G401.6 (cell line): ENCODE data around the gene CEACAM3.

Source experiments
- FAIRE-seq: peaks from 2 replicates; lab custom pipeline; 2012; peaks lifted over from hg19 to GRCh38; lab: Jason Lieb, UNC

CEACAM3 gene

DNA sequence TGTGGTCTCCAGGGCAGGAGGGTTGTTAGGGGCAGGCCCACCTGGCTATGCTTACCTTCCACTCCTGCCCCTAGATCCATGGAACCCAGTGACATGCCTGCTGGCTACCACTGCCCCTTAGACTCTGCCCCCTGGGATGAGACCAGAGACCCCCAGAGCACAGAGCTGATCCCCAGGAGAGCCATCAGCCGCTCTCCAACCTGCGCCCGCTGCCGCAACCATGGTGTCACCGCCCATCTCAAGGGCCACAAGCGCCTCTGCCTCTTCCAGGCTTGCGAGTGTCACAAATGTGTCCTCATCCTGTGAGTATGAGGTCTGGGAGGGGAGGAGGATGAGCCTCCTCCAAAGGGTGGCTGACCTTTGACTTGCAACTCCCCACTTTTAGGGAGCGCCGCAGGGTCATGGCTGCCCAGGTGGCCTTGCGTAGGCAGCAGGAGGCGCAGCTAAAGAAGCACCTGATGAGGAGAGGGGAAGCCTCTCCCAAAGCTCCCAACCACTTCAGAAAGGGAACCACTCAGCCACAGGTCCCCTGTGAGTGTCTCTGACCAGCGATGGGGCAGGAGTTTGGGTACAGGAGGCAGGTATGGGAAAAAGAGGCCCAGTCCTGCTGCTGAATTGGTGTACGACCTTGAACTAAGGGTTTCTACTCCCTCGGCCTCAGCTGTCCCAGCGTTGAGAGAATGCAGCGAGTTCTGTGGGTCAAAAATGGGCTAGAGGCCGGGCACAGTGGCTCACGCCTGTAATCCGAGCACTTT is 51.1 kb downstream of the CEACAM3 start:
- FAIRE-seq: no peak

DNA sequence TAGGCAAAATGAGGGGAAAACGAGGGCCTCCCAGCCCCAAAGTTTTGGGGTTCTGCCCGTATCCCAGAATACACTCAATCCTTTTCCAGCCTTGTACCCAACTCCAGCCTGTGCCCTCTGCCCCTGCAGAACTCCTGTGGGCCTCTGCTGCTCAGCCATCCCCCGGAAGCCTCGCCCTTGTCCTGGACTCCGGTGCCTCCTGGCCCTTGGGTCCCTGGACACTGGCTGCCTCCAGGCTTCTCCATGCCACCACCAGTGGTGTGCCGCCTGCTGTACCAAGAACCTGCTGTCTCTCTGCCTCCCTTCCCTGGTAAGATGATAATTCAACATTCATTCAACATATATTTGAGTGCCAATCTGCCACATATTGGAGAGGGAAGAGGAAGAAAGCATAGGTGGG is 52.3 kb downstream of the CEACAM3 start:
- FAIRE-seq: no peak

DNA sequence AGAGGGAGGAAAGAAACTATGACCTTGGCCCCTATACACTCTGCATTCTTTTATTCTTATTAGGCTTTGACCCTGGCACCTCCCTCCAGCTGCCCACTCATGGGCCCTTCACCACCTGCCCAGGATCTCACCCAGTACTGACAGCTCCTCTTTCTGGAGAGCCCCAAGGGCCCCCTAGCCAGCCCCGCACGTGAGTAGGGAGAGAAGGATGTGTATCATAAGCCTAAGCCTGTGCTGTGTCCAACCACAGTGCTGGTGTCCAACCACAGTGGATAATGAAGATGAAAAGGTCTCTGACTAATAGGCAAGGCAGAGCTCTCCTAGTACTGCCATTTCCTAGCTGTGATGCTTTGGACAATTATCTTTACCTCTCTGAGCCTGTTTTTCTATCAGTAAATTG is 52.7 kb downstream of the CEACAM3 start:
- no peak for FAIRE-seq

DNA sequence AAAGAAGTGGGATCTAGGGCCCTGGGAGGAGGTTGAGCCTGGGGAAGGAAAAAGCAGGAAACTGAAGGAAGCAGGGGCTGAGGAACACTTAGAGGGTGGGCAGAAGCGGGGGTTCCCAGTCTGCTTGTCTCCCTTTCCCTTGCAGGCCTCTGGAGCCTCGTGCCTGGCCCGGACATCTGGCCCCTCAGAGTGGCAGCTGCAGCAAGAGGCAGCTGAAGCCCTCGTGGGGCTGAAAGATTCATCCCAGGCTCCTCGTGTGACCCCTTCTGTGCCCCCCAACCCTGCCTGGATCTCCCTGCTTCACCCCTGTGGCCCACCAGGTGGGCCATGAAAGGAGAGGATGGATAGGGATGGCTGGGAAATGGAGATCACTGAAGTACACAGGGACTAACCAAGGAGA is 54.0 kb downstream of the CEACAM3 start:
- no peak for FAIRE-seq

DNA sequence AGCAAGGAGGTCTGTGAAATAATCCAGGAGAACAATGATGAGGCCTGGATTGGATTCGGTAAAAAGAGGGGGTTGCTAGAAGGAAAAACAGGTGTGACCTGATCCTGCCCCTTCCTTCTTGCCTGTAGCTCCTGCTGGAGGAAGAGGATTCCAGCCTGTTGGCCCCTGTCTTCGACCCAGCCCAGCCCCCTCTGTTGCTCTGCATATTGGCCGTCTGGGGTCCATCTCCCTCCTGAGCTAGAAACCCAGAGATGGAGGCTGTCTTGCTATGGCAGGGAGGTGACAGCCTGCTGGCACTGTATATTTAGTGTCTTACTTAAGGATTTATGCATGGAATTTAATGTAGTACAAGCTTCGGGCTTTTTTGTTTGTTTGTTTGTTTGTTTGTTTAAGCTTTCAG is 55.1 kb downstream of the CEACAM3 start:
- FAIRE-seq: no peak

DNA sequence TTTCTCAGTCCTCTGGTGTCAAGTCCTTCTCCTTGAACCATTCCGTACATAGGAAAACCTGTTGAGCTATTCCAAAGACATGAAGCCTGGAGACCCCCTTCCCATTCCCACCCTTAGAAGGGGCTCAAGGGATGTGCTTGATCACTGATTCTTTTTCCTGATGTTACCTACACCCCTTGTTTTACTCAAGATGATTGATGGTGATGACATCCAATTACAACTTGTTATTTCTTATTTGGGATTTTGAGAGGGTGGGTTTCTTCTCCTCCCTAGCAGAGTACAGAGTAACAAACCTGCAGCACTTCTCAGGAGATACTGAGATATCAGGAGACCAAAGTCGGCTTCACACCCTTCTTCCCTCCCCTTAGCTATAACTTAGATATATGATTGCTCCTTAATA is 57.0 kb downstream of the CEACAM3 start:
- FAIRE-seq: no peak

DNA sequence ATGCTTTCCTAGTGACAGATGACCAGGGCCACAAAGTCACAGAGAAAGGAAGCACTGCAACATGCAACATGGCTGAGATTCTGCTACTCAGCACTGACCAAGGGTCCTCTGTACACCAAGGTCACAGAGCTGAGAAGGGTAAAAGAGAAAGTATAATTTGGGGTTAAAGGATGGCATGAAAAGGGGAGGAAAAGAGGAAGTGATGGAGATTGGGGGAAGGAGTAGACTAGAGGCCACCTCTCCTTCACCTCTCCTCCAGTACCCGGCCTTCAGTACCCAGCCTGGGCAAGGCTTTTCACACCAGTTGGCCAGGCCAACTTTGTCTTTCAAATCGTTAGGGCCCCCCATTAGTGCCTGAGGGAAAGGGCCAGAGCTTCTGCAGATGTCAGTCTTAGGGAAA is 57.4 kb downstream of the CEACAM3 start:
- FAIRE-seq: no peak

DNA sequence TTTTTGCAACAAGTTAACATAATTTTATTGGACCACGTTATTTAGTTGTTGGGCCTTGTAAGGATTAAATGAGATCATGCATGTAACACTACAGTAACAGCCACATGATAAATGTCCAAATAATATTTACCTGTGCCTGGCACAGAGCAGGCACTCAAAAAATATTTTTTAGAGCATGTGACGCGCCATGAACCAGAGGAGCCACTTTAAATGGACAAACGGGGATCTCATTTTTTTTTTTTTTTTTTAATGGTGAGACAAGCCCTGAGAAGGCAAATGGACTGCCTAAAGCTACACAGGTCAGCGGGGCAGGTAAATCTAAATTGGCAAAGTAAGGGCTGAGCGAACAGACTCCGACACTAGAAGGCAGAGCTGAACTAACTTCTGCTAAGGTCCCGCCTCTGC is 62.8 kb downstream of the CEACAM3 start:
- FAIRE-seq: no peak

DNA sequence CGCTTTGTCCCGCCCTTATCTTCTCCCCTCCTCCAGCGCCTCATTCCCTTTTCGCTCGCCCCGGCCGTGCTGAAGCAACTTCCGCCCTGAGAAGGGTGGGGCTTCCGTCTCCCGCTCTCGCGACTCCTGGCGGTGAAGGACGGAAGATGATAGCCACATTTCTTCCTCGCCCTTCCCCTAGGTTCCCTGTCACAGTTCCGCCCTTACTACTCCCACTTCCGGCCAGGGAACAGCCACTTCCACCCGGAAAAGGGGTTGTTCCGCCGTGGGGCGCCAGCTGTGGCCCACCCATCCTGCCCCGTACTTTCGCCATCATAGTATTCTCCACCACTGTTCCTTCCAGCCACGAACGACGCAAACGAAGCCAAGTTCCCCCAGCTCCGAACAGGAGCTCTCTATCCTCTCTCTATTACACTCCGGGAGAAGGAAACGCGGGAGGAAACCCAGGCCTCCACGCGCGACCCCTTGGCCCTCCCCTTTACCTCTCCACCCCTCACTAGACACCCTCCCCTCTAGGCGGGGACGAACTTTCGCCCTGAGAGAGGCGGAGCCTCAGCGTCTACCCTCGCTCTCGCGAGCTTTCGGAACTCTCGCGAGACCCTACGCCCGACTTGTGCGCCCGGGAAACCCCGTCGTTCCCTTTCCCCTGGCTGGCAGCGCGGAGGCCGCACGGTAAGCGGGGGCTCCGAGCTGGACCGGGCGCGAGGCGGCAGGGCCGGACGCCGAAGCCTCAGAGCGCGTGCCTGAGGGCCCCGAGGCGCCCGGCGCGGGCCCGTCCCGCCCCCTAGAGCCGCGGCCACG is 63.4 kb downstream of the CEACAM3 start, which contains the start of gene RPS19:
Gene RPS19 (plus strand): TSS at position 638 of the 801 bp plus-strand sequence. CDS start 520 bp downstream, outside the sequence.
- peak; percentile 99 for FAIRE-seq

DNA sequence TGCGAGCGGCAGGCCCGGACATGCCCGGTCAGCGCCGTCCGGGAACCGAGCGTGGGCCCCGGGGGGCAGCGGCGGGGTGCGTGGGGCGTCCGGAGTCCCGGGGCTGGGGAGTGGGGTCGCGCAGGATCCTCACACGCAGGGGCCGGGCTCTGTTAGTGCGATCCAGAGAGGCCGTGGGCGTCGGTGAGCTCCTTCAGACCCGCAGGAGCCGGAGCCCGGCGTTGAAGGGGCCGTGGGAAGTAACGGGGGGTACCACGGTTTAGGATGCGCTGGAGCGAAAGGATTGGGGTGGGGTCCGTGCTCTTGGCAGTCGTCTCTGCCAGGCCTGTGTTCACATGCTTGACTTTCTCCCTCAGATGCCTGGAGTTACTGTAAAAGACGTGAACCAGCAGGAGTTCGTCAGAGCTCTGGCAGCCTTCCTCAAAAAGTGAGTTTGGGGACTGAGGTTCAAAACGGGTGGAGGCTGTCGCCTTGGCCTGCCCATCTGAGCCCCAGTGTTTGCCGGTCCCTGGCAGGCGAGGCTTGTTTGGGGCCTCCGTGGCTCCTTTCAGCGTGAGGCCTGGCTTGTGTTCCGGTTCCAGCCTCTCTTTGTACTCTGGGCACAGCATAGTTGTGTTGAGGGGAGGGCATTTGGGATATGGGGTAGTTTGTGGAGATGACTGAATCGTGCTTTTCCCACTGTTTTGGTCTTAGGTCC is 64.2 kb downstream of the CEACAM3 start:
- no peak for FAIRE-seq
